Measurements from ENCODE around the gene NEFH. TPM values are rescaled to one million over a fixed set of nuclear protein-coding genes. Genes with fewer than 3 reads are reported as not detected.
"Not testable (repeated sequence)": the region's sequence is repeated elsewhere in the genome, so short reads cannot be mapped to it uniquely, and the experiment has no call there.

Gene NEFH
- total RNA-seq, 2 donors from 2014 or later, result 149 to 887 TPM

GRCh38 chr22:29487426-29487986 is 7.5 kb downstream of the NEFH start:
- Histone ChIP-seq H3K27me3 (replicated peaks; ENCODE audit: insufficient read depth) (no peaks in the 10 kb centered on the region), H3K4me3 (no peak overlapping the region), H3K27ac (no peak overlapping the region), H3K36me3 (no peaks in the 10 kb centered on the region), H3K4me1 (replicated peaks) (no peaks in the 10 kb centered on the region), H3K9me3 (no peaks in the 10 kb centered on the region)
- TF ChIP-seq CTCF (IDR thresholded peaks at IDR 0.05) (no peak), POLR2AphosphoS5 (IDR thresholded peaks at IDR 0.05) (no peak), POLR2A (IDR thresholded peaks at IDR 0.05) (no peak)
- intact Hi-C loops (cut with DNase I), result no loop called here
- 88% methylated on average over 6 of the region's 6 CpGs for whole genome bisulfite sequencing
- no peak for DNase-seq (ENCODE audit: low spot score)

- not testable (repeated sequence) for H3K9me3 ChIP-seq
- WGBS, result 79% methylated on average over 8 of the region's 8 CpGs
These were observed 9.2 kb downstream of the NEFH start for GRCh38 chr22:29489127-29489780.

GRCh38 chr22:29491012-29491411 is 11.0 kb downstream of the NEFH start:
- no peak overlapping the region for H3K4me3 ChIP-seq
- no peaks in the 10 kb centered on the region for H3K4me1 ChIP-seq (replicated peaks)
- intact Hi-C loops (cut with DNase I), result no loop called here
- WGBS, result 88% methylated on average over 6 of the region's 6 CpGs
- no peaks in the 10 kb centered on the region for H3K36me3 ChIP-seq
- DNase-seq (ENCODE audit: low spot score), result no peak
- no peaks in the 10 kb centered on the region for H3K27me3 ChIP-seq (replicated peaks; ENCODE audit: insufficient read depth)
- TF ChIP-seq CTCF (IDR thresholded peaks at IDR 0.05) (no peak), POLR2A (IDR thresholded peaks at IDR 0.05) (no peak), POLR2AphosphoS5 (IDR thresholded peaks at IDR 0.05) (no peak)
- H3K27ac ChIP-seq, result no peak overlapping the region
- H3K9me3 ChIP-seq, result no peaks in the 10 kb centered on the region

More at GRCh38 chr22:29489127-29489780, 9.2 kb downstream of the NEFH start:
- intact Hi-C loops (cut with DNase I); H3K27me3 ChIP-seq (replicated peaks; ENCODE audit: insufficient read depth); H3K4me1 ChIP-seq (replicated peaks); H3K4me3 ChIP-seq; DNase-seq (ENCODE audit: low spot score); H3K27ac ChIP-seq; H3K36me3 ChIP-seq: not testable (repeated sequence)

GRCh38 chr22:29493636-29494035 is 13.6 kb downstream of the NEFH start:
- Histone ChIP-seq H3K27me3 (replicated peaks; ENCODE audit: insufficient read depth) (no peaks in the 10 kb centered on the region), H3K27ac (no peak overlapping the region), H3K36me3 (no peaks in the 10 kb centered on the region), H3K4me1 (replicated peaks) (no peaks in the 10 kb centered on the region), H3K4me3 (no peak overlapping the region), H3K9me3 (no peaks in the 10 kb centered on the region)
- intact Hi-C loops (cut with DNase I), result no loop called here
- 96% methylated on average over 1 of the region's 1 CpG for WGBS
- no peak for DNase-seq (ENCODE audit: low spot score)
- TF ChIP-seq POLR2A (IDR thresholded peaks at IDR 0.05), result no peak
- no peak for TF ChIP-seq POLR2AphosphoS5 (IDR thresholded peaks at IDR 0.05)
- TF ChIP-seq CTCF (IDR thresholded peaks at IDR 0.05), result no peak

- Histone ChIP-seq H3K4me3 (no peak overlapping the region), H3K27me3 (replicated peaks; ENCODE audit: insufficient read depth) (no peaks in the 10 kb centered on the region), H3K36me3 (no peaks in the 10 kb centered on the region), H3K9me3 (no peaks in the 10 kb centered on the region), H3K27ac (no peak overlapping the region), H3K4me1 (replicated peaks) (no peaks in the 10 kb centered on the region)
- DNase-seq (ENCODE audit: low spot score), result no peak
- intact Hi-C loops (cut with DNase I), result no loop called here
- 91% methylated on average over 8 of the region's 8 CpGs for WGBS
- TF ChIP-seq POLR2AphosphoS5 (IDR thresholded peaks at IDR 0.05) (no peak), CTCF (IDR thresholded peaks at IDR 0.05) (no peak), POLR2A (IDR thresholded peaks at IDR 0.05) (no peak)
These were observed 19.8 kb downstream of the NEFH start for GRCh38 chr22:29499852-29500251.
